GM23338 (cell line): ENCODE results near the gene SPRR2B. TPM values are rescaled to one million over a fixed set of nuclear protein-coding genes. Genes with fewer than 3 reads are reported as not detected.

ENCODE experiments used
- ATAC-seq: fragments of 200-7000 bp; cut with Tn5 transposase; 3 replicates; pipeline ENCODE4 v1.9.1; 2020
- DNase-seq: peaks from one replicate; pipeline ENCODE4 v3.0.0-alpha.2; 2015; ENCODE audit warnings: low spot score
- H2AFZ ChIP-seq: fragments of 200-600 bp; sonication (generic); 2 replicates; pipeline ENCODE4 v1.8.0; 2016; ENCODE audit warnings: antibody characterized with exemption, mild to moderate bottlenecking, moderate library complexity
- H3F3A ChIP-seq: fragments of 200-600 bp; sonication (generic); replicated peaks from 2 replicates; pipeline ENCODE4 v1.8.0; 2017; ENCODE audit warnings: antibody characterized with exemption, mixed run types, low read depth
- H3K27ac ChIP-seq: fragments of 200-600 bp; sonication (generic); 2 replicates; pipeline ENCODE4 v1.6.1; 2016; ENCODE audit warnings: low read depth
- H3K27me3 ChIP-seq: fragments of 200-600 bp; sonication (generic); 2 replicates; pipeline ENCODE4 v1.8.0; 2016; ENCODE audit warnings: mild to moderate bottlenecking, mixed run types, moderate library complexity; ENCODE audit not compliant: insufficient read depth
- H3K36me3 ChIP-seq: fragments of 200-600 bp; sonication (generic); 2 replicates; pipeline ENCODE4 v1.8.0; 2016; ENCODE audit warnings: mild to moderate bottlenecking; ENCODE audit not compliant: insufficient read depth
- H3K4me1 ChIP-seq: fragments of 200-600 bp; sonication (generic); 2 replicates; pipeline ENCODE4 v1.8.0; 2016; ENCODE audit warnings: mild to moderate bottlenecking, moderate library complexity; ENCODE audit not compliant: insufficient read depth
- H3K4me2 ChIP-seq: fragments of 200-600 bp; sonication (generic); 2 replicates; pipeline ENCODE4 v1.7.1; 2017; ENCODE audit warnings: mixed run types
- H3K4me3 ChIP-seq: fragments of 200-600 bp; sonication (generic); 2 replicates; pipeline ENCODE4 v1.6.1; 2016; ENCODE audit warnings: mixed run types
- H3K79me2 ChIP-seq: fragments of 200-600 bp; sonication (generic); replicated peaks from 2 replicates; pipeline ENCODE4 v1.8.0; 2017; ENCODE audit warnings: mild to moderate bottlenecking; ENCODE audit not compliant: insufficient read depth
- H3K9me2 ChIP-seq: fragments of 200-600 bp; sonication (generic); 2 replicates; pipeline ENCODE4 v1.8.0; 2017; ENCODE audit not compliant: insufficient read depth
- H4K20me1 ChIP-seq: fragments of 200-600 bp; sonication (generic); replicated peaks from 2 replicates; pipeline ENCODE4 v1.8.0; 2017; ENCODE audit warnings: mild to moderate bottlenecking; ENCODE audit not compliant: insufficient read depth
- H3K27ac Mint-ChIP-seq: 2 replicates; pipeline ENCODE4 v1.8.0; 2020; ENCODE audit warnings: inconsistent platforms, mild to moderate bottlenecking, moderate library complexity, mixed read lengths
- H3K27me3 Mint-ChIP-seq: 3 replicates; pipeline ENCODE4 v1.8.0; 2022; ENCODE audit warnings: low read depth, mild to moderate bottlenecking, moderate library complexity, mixed read lengths, inconsistent platforms; ENCODE audit not compliant: insufficient read depth, poor library complexity
- H3K36me3 Mint-ChIP-seq: 3 replicates; pipeline ENCODE4 v1.8.0; 2021; ENCODE audit warnings: low read depth, mild to moderate bottlenecking, inconsistent platforms, moderate library complexity, mixed read lengths
- H3K4me1 Mint-ChIP-seq: 3 replicates; pipeline ENCODE4 v1.8.0; 2020; ENCODE audit warnings: mild to moderate bottlenecking, inconsistent platforms, mixed read lengths
- H3K4me3 Mint-ChIP-seq: 3 replicates; pipeline ENCODE4 v1.8.0; 2021; ENCODE audit warnings: moderate library complexity, mild to moderate bottlenecking, inconsistent platforms, mixed read lengths
- H3K9me3 Mint-ChIP-seq: 3 replicates; pipeline ENCODE4 v1.8.0; 2020; ENCODE audit warnings: moderate library complexity, mild to moderate bottlenecking, inconsistent platforms, mixed read lengths
- CTCF ChIP-seq, 2 experiments: fragments of 200-600 bp in 1 of 2; sonication (generic) in 1 of 2; conservative IDR thresholded peaks; 2 replicates each; pipeline versions ENCODE4 v1.5.1 to v1.6.1; 2016 to 2017; ENCODE audit warnings: antibody characterized with exemption in 2 of 2, low read depth in 2 of 2, mild to moderate bottlenecking in 2 of 2, moderate library complexity in 1 of 2
- ETS1 ChIP-seq: IDR thresholded peaks from 2 replicates; pipeline ENCODE4 v1.6.1; 2016; ENCODE audit warnings: antibody characterized with exemption
- EZH2 ChIP-seq: fragments of 200-600 bp; sonication (generic); IDR thresholded peaks from one replicate; pipeline ENCODE4 v1.8.0; 2017; ENCODE audit warnings: antibody characterized with exemption, mild to moderate bottlenecking, low read depth; ENCODE audit not compliant: unreplicated experiment
- EZH2phosphoT487 ChIP-seq: fragments of 200-600 bp; sonication (generic); IDR thresholded peaks from one replicate; pipeline ENCODE4 v1.8.1; 2018; ENCODE audit warnings: antibody characterized with exemption; ENCODE audit not compliant: unreplicated experiment
- NANOG ChIP-seq: IDR thresholded peaks from 2 replicates; pipeline ENCODE4 v1.6.1; 2016; ENCODE audit warnings: antibody characterized with exemption, borderline replicate concordance
- POLR2AphosphoS5 ChIP-seq: IDR thresholded peaks from 2 replicates; pipeline ENCODE4 v1.6.1; 2016; ENCODE audit warnings: antibody characterized with exemption, low read depth
- REST ChIP-seq: IDR thresholded peaks from one replicate; pipeline ENCODE4 v1.6.1; 2018; ENCODE audit warnings: antibody characterized with exemption; ENCODE audit not compliant: unreplicated experiment
- STAT1 ChIP-seq: IDR thresholded peaks from one replicate; pipeline ENCODE4 v1.6.1; 2016; ENCODE audit warnings: antibody characterized with exemption; ENCODE audit not compliant: unreplicated experiment
- ZNF114 ChIP-seq: fragments of 250-450 bp; sonication (Bioruptor Pico); IDR thresholded peaks from 2 replicates; pipeline ENCODE4 v1.5.0; 2020; ENCODE audit warnings: mild to moderate bottlenecking, moderate library complexity
- ZNF331 ChIP-seq: fragments of 250-450 bp; sonication (Bioruptor Pico); IDR thresholded peaks from 2 replicates; pipeline ENCODE4 v1.5.0; 2020; ENCODE audit warnings: low read depth, mild to moderate bottlenecking, moderate library complexity
- polyA plus RNA-seq: library from polyadenylated mRNA; unstranded; fragments of >200 nt; fragmentation: Nextera tagmentation; extraction: Ambion mirVana; gene quantifications from 2 replicates; pipeline ENCODE4 v1.2.1, GENCODE V29; 2016
- total RNA-seq: library from RNA; depleted of rRNA; stranded (reverse); fragments of >200 nt; shearing (Covaris generic); gene quantifications from 2 replicates; pipeline ENCODE4 v1.2.3, GENCODE V29; 2014

The SPRR2B gene
- total and polyA plus RNA-seq, 2 experiments from 2014 or later, result not detected

DNA sequence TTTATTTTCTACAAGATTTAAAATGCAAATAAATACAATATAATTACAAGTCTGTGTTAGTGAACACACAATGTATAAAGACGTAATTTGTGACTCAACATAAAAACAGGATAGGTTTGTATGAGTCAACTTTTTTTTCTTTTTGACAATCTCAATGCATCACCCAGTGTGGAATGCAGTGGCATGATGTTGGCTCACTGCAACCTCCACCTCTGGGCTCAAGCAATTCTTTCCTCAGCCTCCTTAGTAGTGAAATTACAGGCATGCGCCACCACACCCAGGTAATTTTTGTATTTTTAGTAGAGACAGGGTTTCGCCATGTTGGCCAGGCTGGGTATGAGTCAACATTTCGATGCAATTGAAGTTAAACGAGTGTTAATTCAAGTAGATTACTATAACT, 28.8 kb upstream of the SPRR2B start:
- Histone ChIP-seq H3F3A (no peaks in the 10 kb centered on the region), H3K27ac (no peak overlapping the region), H2AFZ (no peak overlapping the region), H3K27me3 (no peaks in the 10 kb centered on the region), H4K20me1 (no peaks in the 10 kb centered on the region), H3K4me3 (no peak overlapping the region), H3K36me3 (no peaks in the 10 kb centered on the region), H3K9me2 (no peaks in the 10 kb centered on the region), H3K4me2 (no peak overlapping the region), H3K79me2 (no peaks in the 10 kb centered on the region), H3K4me1 (no peaks in the 10 kb centered on the region)
- Mint-ChIP-seq H3K27me3 (peaks cover 4% of the 10 kb centered on the region), H3K36me3 (peaks cover 2% of the 10 kb centered on the region; the same call in 1 of the 3 replicates), H3K9me3 (peaks cover 2% of the 10 kb centered on the region; the same call in 2 of the 3 replicates), H3K4me3 (no peak overlapping the region), H3K4me1 (no peaks in the 10 kb centered on the region; the same call in 2 of the 3 replicates), H3K27ac (no peak overlapping the region)
- DNase-seq, result no peak
- no peak for TF ChIP-seq ZNF114 (CRISPR knock-in tag)
- no peak for TF ChIP-seq POLR2AphosphoS5
- TF ChIP-seq CTCF (conservative IDR thresholded peaks at IDR 0.05; ENCODE audit: low read depth in 2 of 2), result no peak
- no peak for TF ChIP-seq STAT1
- no peak for ATAC-seq

GRCh38 chr1:153099461-153100045, 28.1 kb upstream of the SPRR2B start:
- H2AFZ ChIP-seq, result no peak overlapping the region
- no peak overlapping the region for H3K27ac Mint-ChIP-seq
- H3K4me3 Mint-ChIP-seq, result no peak overlapping the region
- H3K27me3 ChIP-seq, result no peaks in the 10 kb centered on the region
- no peaks in the 10 kb centered on the region for H3K36me3 Mint-ChIP-seq
- DNase-seq (no peak), ATAC-seq (no peak)
- no peak overlapping the region for H3K4me3 ChIP-seq
- H4K20me1 ChIP-seq, result no peaks in the 10 kb centered on the region
- H3K4me1 Mint-ChIP-seq, result no peaks in the 10 kb centered on the region; the same call in 2 of the 3 replicates
- H3K9me2 ChIP-seq, result no peaks in the 10 kb centered on the region
- no peaks in the 10 kb centered on the region for H3F3A ChIP-seq
- no peaks in the 10 kb centered on the region; the same call in 2 of the 3 replicates for H3K9me3 Mint-ChIP-seq
- H3K4me1 ChIP-seq, result no peaks in the 10 kb centered on the region
- H3K79me2 ChIP-seq, result no peaks in the 10 kb centered on the region
- no peak overlapping the region for H3K4me2 ChIP-seq
- H3K27ac ChIP-seq, result no peak overlapping the region
- no peaks in the 10 kb centered on the region for H3K36me3 ChIP-seq
- peaks cover 4% of the 10 kb centered on the region for H3K27me3 Mint-ChIP-seq
- TF ChIP-seq EZH2phosphoT487 (no peak), ZNF331 (CRISPR knock-in tag) (no peak), CTCF (conservative IDR thresholded peaks at IDR 0.05; ENCODE audit: low read depth in 2 of 2) (no peak), NANOG (no peak), REST (no peak), EZH2 (no peak), ZNF114 (CRISPR knock-in tag) (no peak), ETS1 (no peak)
